NCI-H1092 (cell line): Measurements from ENCODE around the gene JMJD7.

ENCODE experiments used
- DNase-seq: peaks from one replicate; lab custom pipeline; 2025; lab: John Stamatoyannopoulos, UW

The JMJD7 gene

GRCh38 chr15:41866872-41867579, 39.1 kb downstream of the JMJD7 start:
- no peak for DNase-seq

GRCh38 chr15:41868321-41868720, 40.4 kb downstream of the JMJD7 start:
- no peak for DNase-seq

- DNase-seq = no peak
Measured at GRCh38 chr15:41869770-41870688, 42.1 kb downstream of the JMJD7 start.

- no peak for DNase-seq
Measured at GRCh38 chr15:41870689-41871081, 42.8 kb downstream of the JMJD7 start.

GRCh38 chr15:41871175-41871905, 43.4 kb downstream of the JMJD7 start:
- DNase-seq = no peak

GRCh38 chr15:41872166-41872747, 44.4 kb downstream of the JMJD7 start:
- no peak for DNase-seq

- peak; percentile 12 for DNase-seq
Measured at GRCh38 chr15:41873711-41874110, 45.8 kb downstream of the JMJD7 start.

- DNase-seq = no peak
Measured at GRCh38 chr15:41874736-41875135, 46.8 kb downstream of the JMJD7 start.

- DNase-seq = no peak
Measured at GRCh38 chr15:41876007-41876406, 48.1 kb downstream of the JMJD7 start.

- peak; percentile 15 for DNase-seq
Measured at GRCh38 chr15:41876689-41877088, 48.8 kb downstream of the JMJD7 start.

- DNase-seq = peak; percentile 39
Measured at GRCh38 chr15:41877631-41878354, 49.9 kb downstream of the JMJD7 start.

GRCh38 chr15:41878355-41878699, 50.4 kb downstream of the JMJD7 start:
- peak; percentile 45 for DNase-seq

GRCh38 chr15:41879321-41879845, 51.5 kb downstream of the JMJD7 start:
- DNase-seq = no peak

- DNase-seq = no peak
Measured at GRCh38 chr15:41880156-41880877, 52.4 kb downstream of the JMJD7 start.

- DNase-seq = no peak
Measured at GRCh38 chr15:41881086-41881485, 53.2 kb downstream of the JMJD7 start.

GRCh38 chr15:41881550-41881919, 53.6 kb downstream of the JMJD7 start:
- no peak for DNase-seq

- no peak for DNase-seq
Measured at GRCh38 chr15:41881920-41882688, 54.2 kb downstream of the JMJD7 start.

GRCh38 chr15:41882689-41883483, 55.0 kb downstream of the JMJD7 start:
- DNase-seq = no peak

- no peak for DNase-seq
Measured at GRCh38 chr15:41883484-41883825, 55.6 kb downstream of the JMJD7 start.
